Bronchial smooth muscle cell (primary cell): ENCODE results near the gene RELA. TPM values are rescaled to one million over a fixed set of nuclear protein-coding genes. Genes with fewer than 3 reads are reported as not detected.

Experiments
- total RNA-seq: library from RNA; depleted of rRNA; stranded (reverse); fragments of >200 nt; gene quantifications from 2 replicates; pipeline ENCODE4 v1.2.1, GENCODE V29; 2014

Gene RELA
- 13.4 and 17.4 TPM in 2 replicates for total RNA-seq

GRCh38 chr11:65662799-65663638 is at the start of gene RELA:
Gene RELA (minus strand): TSS chr11:65662916. CDS start chr11:65662832, 84 bp downstream.

GRCh38 chr11:65711785-65712632 is 49.3 kb upstream of the RELA start, which contains the start of gene KAT5:
Gene KAT5 (plus strand): TSS chr11:65712252. CDS start chr11:65712268, 16 bp downstream.

GRCh38 chr11:65637794-65638419 is 24.8 kb downstream of the RELA start, which contains the start of gene SIPA1:
Gene SIPA1 (plus strand): TSS chr11:65638101. CDS start chr11:65640922, 2,821 bp downstream.

GRCh38 chr11:65615229-65615949 is 47.3 kb downstream of the RELA start, which contains the start of gene PCNX3:
Gene PCNX3 (plus strand): TSS chr11:65615776. CDS start chr11:65616312, 536 bp downstream.

Other genes starting within 250 kb of the RELA start
- 338 and 347 TPM in 2 replicates for gene NEAT1, start 240.1 kb downstream of the RELA start, total RNA-seq
- 7,849 and 17,081 TPM in 2 replicates for gene MALAT1, start 163.9 kb downstream of the RELA start, total RNA-seq
- gene SCYL1, start 137.8 kb downstream of the RELA start, total RNA-seq, result 69.7 and 74.6 TPM in 2 replicates
- gene LTBP3, start 104.6 kb downstream of the RELA start, total RNA-seq, result 44.6 and 50.3 TPM in 2 replicates
- gene ZNRD2, start 92.4 kb downstream of the RELA start, total RNA-seq, result 28.4 and 29.9 TPM in 2 replicates
- gene FAM89B, start 90.4 kb downstream of the RELA start, total RNA-seq, result 12.4 and 13.2 TPM in 2 replicates
- 34.9 and 59.4 TPM in 2 replicates for gene EHBP1L1, start 86.9 kb downstream of the RELA start, total RNA-seq
- gene KCNK7, start 67.1 kb downstream of the RELA start, total RNA-seq, result 0.09 and 0.16 TPM in 2 replicates
- gene MAP3K11, start 48.7 kb downstream of the RELA start, total RNA-seq, result 15.2 and 17.5 TPM in 2 replicates
- 8.8 and 10.0 TPM in 2 replicates for gene PCNX3, start 47.1 kb downstream of the RELA start, total RNA-seq
- 12.5 and 14.5 TPM in 2 replicates for gene SIPA1, start 24.8 kb downstream of the RELA start, total RNA-seq
- gene KAT5, start 49.3 kb upstream of the RELA start, total RNA-seq, result 39.7 and 64.7 TPM in 2 replicates
- 32.8 and 35.3 TPM in 2 replicates for gene RNASEH2C, start 57.9 kb upstream of the RELA start, total RNA-seq
- gene AP5B1, start 118.1 kb upstream of the RELA start, total RNA-seq, result 2.6 and 3.3 TPM in 2 replicates
- not detected in 2 replicates for gene OVOL1, start 124.1 kb upstream of the RELA start, total RNA-seq
- gene SNX32, start 171.0 kb upstream of the RELA start, total RNA-seq, result 4.0 and 4.1 TPM in 2 replicates
- gene CFL1, start 195.3 kb upstream of the RELA start, total RNA-seq, result 769 and 930 TPM in 2 replicates
- 27.0 and 30.1 TPM in 2 replicates for gene MUS81, start 197.5 kb upstream of the RELA start, total RNA-seq
- 71.1 and 101 TPM in 2 replicates for gene EFEMP2, start 209.9 kb upstream of the RELA start, total RNA-seq
- gene CTSW, start 216.9 kb upstream of the RELA start, total RNA-seq, result not detected in 2 replicates
- 186 and 241 TPM in 2 replicates for gene FIBP, start 225.6 kb upstream of the RELA start, total RNA-seq
- 54.1 and 86.5 TPM in 2 replicates for gene CCDC85B, start 227.8 kb upstream of the RELA start, total RNA-seq
- gene FOSL1, start 237.5 kb upstream of the RELA start, total RNA-seq, result 1.7 and 3.9 TPM in 2 replicates